SHP77 treated with DMSO at 0.1 percent for 48 hours (cell line): ENCODE measurements around the gene TRIM3.
"Not testable (repeated sequence)": the region's sequence is repeated elsewhere in the genome, so short reads cannot be mapped to it uniquely, and the experiment has no call there.

ENCODE experiments used
- DNase-seq: peaks from one replicate; lab custom pipeline; 2025; lab: John Stamatoyannopoulos, UW

Gene TRIM3

GRCh38 chr11:6473451-6474412, at the start of gene TRIM3:
Gene TRIM3, minus strand, starts transcription at chr11:6473941. Its CDS starts 8,246 bp downstream, at chr11:6465695.
- DNase-seq = no peak

GRCh38 chr11:6523253-6523652, 49.5 kb upstream of the TRIM3 start:
- no peak for DNase-seq

- DNase-seq = not testable (repeated sequence)
These were observed 48.2 kb upstream of the TRIM3 start for GRCh38 chr11:6521946-6522345.

GRCh38 chr11:6520265-6520664, 46.5 kb upstream of the TRIM3 start:
- DNase-seq = no peak

GRCh38 chr11:6516865-6517264, 43.1 kb upstream of the TRIM3 start:
- DNase-seq = no peak

- DNase-seq = peak; percentile 0
These were observed 32.0 kb upstream of the TRIM3 start for GRCh38 chr11:6505577-6506240.

- DNase-seq = no peak
These were observed 30.4 kb upstream of the TRIM3 start for GRCh38 chr11:6504166-6504565.

- no peak for DNase-seq
These were observed 28.6 kb upstream of the TRIM3 start for GRCh38 chr11:6502382-6502781.

- no peak for DNase-seq
These were observed 24.8 kb upstream of the TRIM3 start for GRCh38 chr11:6498544-6498943.

- no peak for DNase-seq
These were observed 24.4 kb upstream of the TRIM3 start for GRCh38 chr11:6498121-6498520.

- DNase-seq = no peak
These were observed 23.5 kb upstream of the TRIM3 start, which contains the start of gene DNHD1 for GRCh38 chr11:6497069-6497839. Gene DNHD1, plus strand, starts transcription at chr11:6497280. Its CDS starts 936 bp downstream, at chr11:6498216.

GRCh38 chr11:6489306-6489705, 15.6 kb upstream of the TRIM3 start:
- no peak for DNase-seq

GRCh38 chr11:6488821-6489220, 15.1 kb upstream of the TRIM3 start:
- no peak for DNase-seq

- no peak for DNase-seq
These were observed 14.6 kb upstream of the TRIM3 start for GRCh38 chr11:6488342-6488741.

- DNase-seq = no peak
These were observed 13.2 kb upstream of the TRIM3 start for GRCh38 chr11:6486938-6487337.

- no peak for DNase-seq
These were observed 12.5 kb upstream of the TRIM3 start for GRCh38 chr11:6486256-6486655.

- DNase-seq = no peak
These were observed 11.9 kb upstream of the TRIM3 start for GRCh38 chr11:6485661-6486060.

- DNase-seq = no peak
These were observed 9.3 kb upstream of the TRIM3 start for GRCh38 chr11:6483015-6483414.

- DNase-seq = no peak
These were observed 8.7 kb upstream of the TRIM3 start for GRCh38 chr11:6482441-6482840.

GRCh38 chr11:6481924-6482275, 8.2 kb upstream of the TRIM3 start:
- no peak for DNase-seq

GRCh38 chr11:6481012-6481923, 7.5 kb upstream of the TRIM3 start, which contains the start of the genes ARFIP2 and TIMM10B:
Gene ARFIP2, minus strand, starts transcription at chr11:6481331. Its CDS starts 910 bp downstream, at chr11:6480421.
Gene TIMM10B, plus strand, starts transcription at chr11:6481501. Its CDS starts 16 bp downstream, at chr11:6481517.
- peak; percentile 38 for DNase-seq
